Stimulated activated CD8-positive, alpha-beta memory T cell treated with anti-CD3 and anti-CD28 coated beads, Interleukin-7, amount 100 ng/mL, for 1 hour (primary cell): ENCODE measurements around the gene DCAF6.
"Not testable (repeated sequence)": the region's sequence is repeated elsewhere in the genome, so short reads cannot be mapped to it uniquely, and the experiment has no call there.

Source experiments
- DNase-seq, 2 donors: peaks; one replicate each; pipeline ENCODE4 v3.0.0-alpha.2; 2020; ENCODE audit warnings: low read depth in 2 of 2

Gene DCAF6

GRCh38 chr1:167936068-167936929, at the start of gene DCAF6:
TSS of gene DCAF6 (plus strand) at chr1:167936683. CDS start at chr1:167936912, 229 bp downstream.
- peak; percentile 90 to 93 for DNase-seq

GRCh38 chr1:167887187-167887586, 49.3 kb upstream of the DCAF6 start:
- not testable (repeated sequence) for DNase-seq

GRCh38 chr1:167890400-167890799, 46.1 kb upstream of the DCAF6 start:
- DNase-seq = no peak

GRCh38 chr1:167893798-167894197, 42.7 kb upstream of the DCAF6 start:
- DNase-seq = no peak

GRCh38 chr1:167898578-167899222, 37.8 kb upstream of the DCAF6 start:
- DNase-seq = no peak

GRCh38 chr1:167899253-167899681, 37.2 kb upstream of the DCAF6 start:
- no peak for DNase-seq

- DNase-seq = no peak
Measured at GRCh38 chr1:167900907-167901306, 35.6 kb upstream of the DCAF6 start.

- no peak for DNase-seq
Measured at GRCh38 chr1:167904652-167905130, 31.8 kb upstream of the DCAF6 start.

GRCh38 chr1:167905182-167905581, 31.3 kb upstream of the DCAF6 start:
- DNase-seq = no peak

- DNase-seq = no peak
Measured at GRCh38 chr1:167905671-167906070, 30.8 kb upstream of the DCAF6 start.

- DNase-seq = no peak
Measured at GRCh38 chr1:167909691-167910180, 26.7 kb upstream of the DCAF6 start.

- no peak for DNase-seq
Measured at GRCh38 chr1:167910530-167910929, 26.0 kb upstream of the DCAF6 start.

GRCh38 chr1:167911413-167911812, 25.1 kb upstream of the DCAF6 start:
- no peak for DNase-seq

- no peak for DNase-seq
Measured at GRCh38 chr1:167912294-167912693, 24.2 kb upstream of the DCAF6 start.

GRCh38 chr1:167913895-167914496, 22.5 kb upstream of the DCAF6 start, which contains the start of gene ADCY10:
TSS of gene ADCY10 (minus strand) at chr1:167914134. CDS start at chr1:167905140, 8,994 bp downstream.
- DNase-seq = no peak

- no peak for DNase-seq
Measured at GRCh38 chr1:167915569-167915968, 20.9 kb upstream of the DCAF6 start.

- DNase-seq = no peak
Measured at GRCh38 chr1:167916766-167917511, 19.5 kb upstream of the DCAF6 start.

GRCh38 chr1:167922023-167922422, 14.5 kb upstream of the DCAF6 start:
- no peak for DNase-seq

- DNase-seq = no peak
Measured at GRCh38 chr1:167922611-167923074, 13.8 kb upstream of the DCAF6 start.

GRCh38 chr1:167923324-167924056, 13.0 kb upstream of the DCAF6 start:
- no peak for DNase-seq

GRCh38 chr1:167924102-167924501, 12.4 kb upstream of the DCAF6 start:
- DNase-seq = no peak
